Measurements from ENCODE around the gene TCF4.
A peak's percentile ranks its signal among the peaks of the same experiment; 100 is the strongest.

TCF4 gene

GRCh38 chr18:55264108-55264507, 323.9 kb downstream of the TCF4 start:
- H3K27me3 ChIP-seq (ENCODE audit: insufficient read depth, low read length), result no peaks in the 10 kb centered on the region
- H3K27ac ChIP-seq (ENCODE audit: low read depth, low read length), result no peak overlapping the region
- no peaks in the 10 kb centered on the region for H3K79me2 ChIP-seq (ENCODE audit: control insufficient read depth, insufficient read depth, low read length, poor library complexity)
- no peak overlapping the region for H2BK12ac ChIP-seq (ENCODE audit: low read length)
- H2AFZ ChIP-seq (ENCODE audit: insufficient read depth, low read length, poor library complexity), result no peak overlapping the region
- H4K91ac ChIP-seq (ENCODE audit: low read depth, low read length), result no peak overlapping the region
- H2BK120ac ChIP-seq (ENCODE audit: insufficient read depth, low read length, poor library complexity), result no peak overlapping the region
- no peak overlapping the region for H3K18ac ChIP-seq (ENCODE audit: low read length)
- H3K79me1 ChIP-seq (ENCODE audit: low read length), result no peaks in the 10 kb centered on the region
- H2AK5ac ChIP-seq (ENCODE audit: low read length), result no peak overlapping the region
- H2BK5ac ChIP-seq (ENCODE audit: low read depth, low read length, poor library complexity), result no peak overlapping the region
- no peak overlapping the region for H3K9ac ChIP-seq (ENCODE audit: low read length)
- no peak overlapping the region for H4K8ac ChIP-seq (ENCODE audit: low read depth, low read length)
- no peak overlapping the region for H3K23ac ChIP-seq (ENCODE audit: low read length)
- peaks cover 2 to 11% of the 10 kb centered on the region in 2 experiments for H3K4me1 ChIP-seq (ENCODE audit: control insufficient read depth in 1 of 2, insufficient read depth in 2 of 2, low read length in 2 of 2)
- H4K12ac ChIP-seq (ENCODE audit: low read depth, low read length), result no peak overlapping the region
- H3K4me3 ChIP-seq (ENCODE audit: low read depth, low read length), result no peak overlapping the region
- H3K36me3 ChIP-seq (ENCODE audit: control insufficient read depth in 1 of 2, insufficient read depth in 2 of 2, low read length in 2 of 2), result peaks cover 3 to 22% of the 10 kb centered on the region in 2 experiments
- H3K4ac ChIP-seq (ENCODE audit: low read depth, low read length), result no peak overlapping the region
- DNase-seq, result peak; percentile 35 to 54
- no peaks in the 10 kb centered on the region for H3K9me3 ChIP-seq (ENCODE audit: insufficient read depth, low read depth, low read length)
- H3K4me2 ChIP-seq (ENCODE audit: low read length), result no peak overlapping the region
- WGBS (ENCODE audit: extremely low coverage, insufficient coverage, insufficient read length), result no CpG with 5 or more reads among the region's 3 CpGs
- no peak overlapping the region for H3K14ac ChIP-seq (ENCODE audit: low read length)

- Histone ChIP-seq H2BK5ac (ENCODE audit: low read depth, low read length, poor library complexity) (no peak overlapping the region), H3K4me2 (ENCODE audit: low read length) (no peak overlapping the region), H3K27ac (ENCODE audit: low read depth, low read length) (no peak overlapping the region), H3K79me1 (ENCODE audit: low read length) (no peaks in the 10 kb centered on the region), H3K9ac (ENCODE audit: low read length) (no peak overlapping the region), H2AFZ (ENCODE audit: insufficient read depth, low read length, poor library complexity) (no peak overlapping the region), H4K91ac (ENCODE audit: low read depth, low read length) (no peak overlapping the region), H4K12ac (ENCODE audit: low read depth, low read length) (no peak overlapping the region), H3K9me3 (ENCODE audit: insufficient read depth, low read depth, low read length) (no peaks in the 10 kb centered on the region), H3K36me3 (ENCODE audit: control insufficient read depth in 1 of 2, insufficient read depth in 2 of 2, low read length in 2 of 2) (peaks cover 3 to 22% of the 10 kb centered on the region in 2 experiments), H3K23ac (ENCODE audit: low read length) (no peak overlapping the region), H2AK5ac (ENCODE audit: low read length) (no peak overlapping the region), H3K4me1 (ENCODE audit: control insufficient read depth in 1 of 2, insufficient read depth in 2 of 2, low read length in 2 of 2) (peaks cover 2 to 6% of the 10 kb centered on the region in 2 experiments), H3K4ac (ENCODE audit: low read depth, low read length) (no peak overlapping the region), H2BK12ac (ENCODE audit: low read length) (no peak overlapping the region), H3K4me3 (ENCODE audit: low read depth, low read length) (no peak overlapping the region), H4K8ac (ENCODE audit: low read depth, low read length) (no peak overlapping the region), H2BK120ac (ENCODE audit: insufficient read depth, low read length, poor library complexity) (no peak overlapping the region), H3K27me3 (ENCODE audit: insufficient read depth, low read length) (no peaks in the 10 kb centered on the region), H3K14ac (ENCODE audit: low read length) (no peak overlapping the region), H3K18ac (ENCODE audit: low read length) (no peak overlapping the region), H3K79me2 (ENCODE audit: control insufficient read depth, insufficient read depth, low read length, poor library complexity) (no peaks in the 10 kb centered on the region)
- no CpG with 5 or more reads among the region's 1 CpG for WGBS (ENCODE audit: extremely low coverage, insufficient coverage, insufficient read length)
- peak; percentile 23 to 80 for DNase-seq
These were observed 325.9 kb downstream of the TCF4 start for GRCh38 chr18:55262021-55262560.

- no peak overlapping the region for H2AFZ ChIP-seq (ENCODE audit: insufficient read depth, low read length, poor library complexity)
- H3K79me2 ChIP-seq (ENCODE audit: control insufficient read depth, insufficient read depth, low read length, poor library complexity), result no peaks in the 10 kb centered on the region
- H3K79me1 ChIP-seq (ENCODE audit: low read length), result no peaks in the 10 kb centered on the region
- H3K36me3 ChIP-seq (ENCODE audit: control insufficient read depth in 1 of 2, insufficient read depth in 2 of 2, low read length in 2 of 2), result peaks cover 3 to 19% of the 10 kb centered on the region in 2 experiments
- no peak overlapping the region for H2BK120ac ChIP-seq (ENCODE audit: insufficient read depth, low read length, poor library complexity)
- no peak for DNase-seq
- H3K4me2 ChIP-seq (ENCODE audit: low read length), result no peak overlapping the region
- no CpG with 5 or more reads among the region's 4 CpGs for WGBS (ENCODE audit: extremely low coverage, insufficient coverage, insufficient read length)
- H3K4ac ChIP-seq (ENCODE audit: low read depth, low read length), result no peak overlapping the region
- H2AK5ac ChIP-seq (ENCODE audit: low read length), result no peak overlapping the region
- no peaks in the 10 kb centered on the region for H3K9me3 ChIP-seq (ENCODE audit: insufficient read depth, low read depth, low read length)
- no peak overlapping the region for H4K91ac ChIP-seq (ENCODE audit: low read depth, low read length)
- H4K8ac ChIP-seq (ENCODE audit: low read depth, low read length), result no peak overlapping the region
- no peak overlapping the region for H3K23ac ChIP-seq (ENCODE audit: low read length)
- H3K18ac ChIP-seq (ENCODE audit: low read length), result no peak overlapping the region
- no peak overlapping the region for H2BK5ac ChIP-seq (ENCODE audit: low read depth, low read length, poor library complexity)
- no peak overlapping the region for H3K9ac ChIP-seq (ENCODE audit: low read length)
- no peak overlapping the region for H4K12ac ChIP-seq (ENCODE audit: low read depth, low read length)
- no peak overlapping the region for H3K4me3 ChIP-seq (ENCODE audit: low read depth, low read length)
- no peak overlapping the region for H3K14ac ChIP-seq (ENCODE audit: low read length)
- H3K4me1 ChIP-seq (ENCODE audit: control insufficient read depth in 1 of 2, insufficient read depth in 2 of 2, low read length in 2 of 2), result peaks cover 4 to 10% of the 10 kb centered on the region in 2 experiments
- no peaks in the 10 kb centered on the region for H3K27me3 ChIP-seq (ENCODE audit: insufficient read depth, low read length)
- no peak overlapping the region for H3K27ac ChIP-seq (ENCODE audit: low read depth, low read length)
- no peak overlapping the region for H2BK12ac ChIP-seq (ENCODE audit: low read length)
These were observed 326.7 kb downstream of the TCF4 start for GRCh38 chr18:55261253-55261652.

- Histone ChIP-seq H3K18ac (ENCODE audit: low read length) (no peak overlapping the region), H2AFZ (ENCODE audit: insufficient read depth, low read length, poor library complexity) (no peak overlapping the region), H3K27me3 (ENCODE audit: insufficient read depth, low read length) (no peaks in the 10 kb centered on the region), H3K4ac (ENCODE audit: low read depth, low read length) (no peak overlapping the region), H2BK120ac (ENCODE audit: insufficient read depth, low read length, poor library complexity) (no peak overlapping the region), H3K4me2 (ENCODE audit: low read length) (no peak overlapping the region), H3K27ac (ENCODE audit: low read depth, low read length) (no peak overlapping the region), H2BK5ac (ENCODE audit: low read depth, low read length, poor library complexity) (no peak overlapping the region), H4K91ac (ENCODE audit: low read depth, low read length) (no peak overlapping the region), H3K79me1 (ENCODE audit: low read length) (no peaks in the 10 kb centered on the region), H4K8ac (ENCODE audit: low read depth, low read length) (no peak overlapping the region), H3K9me3 (ENCODE audit: insufficient read depth, low read depth, low read length) (no peaks in the 10 kb centered on the region), H3K9ac (ENCODE audit: low read length) (no peak overlapping the region), H3K23ac (ENCODE audit: low read length) (no peak overlapping the region), H2BK12ac (ENCODE audit: low read length) (no peak overlapping the region), H3K36me3 (ENCODE audit: control insufficient read depth in 1 of 2, insufficient read depth in 2 of 2, low read length in 2 of 2) (peaks cover 6 to 16% of the 10 kb centered on the region in 2 experiments), H3K79me2 (ENCODE audit: control insufficient read depth, insufficient read depth, low read length, poor library complexity) (no peaks in the 10 kb centered on the region), H4K12ac (ENCODE audit: low read depth, low read length) (no peak overlapping the region), H3K14ac (ENCODE audit: low read length) (no peak overlapping the region), H3K4me1 (ENCODE audit: control insufficient read depth in 1 of 2, insufficient read depth in 2 of 2, low read length in 2 of 2) (peaks cover 2 to 4% of the 10 kb centered on the region in 2 experiments), H2AK5ac (ENCODE audit: low read length) (no peak overlapping the region), H3K4me3 (ENCODE audit: low read depth, low read length) (no peak overlapping the region)
- no peak for DNase-seq
- no CpG with 5 or more reads among the region's 4 CpGs for WGBS (ENCODE audit: extremely low coverage, insufficient coverage, insufficient read length)
These were observed 329.9 kb downstream of the TCF4 start for GRCh38 chr18:55258088-55258487.

Measured in trophoblast cell (in vitro differentiated cells and primary cell).